Keratinocyte (primary cell): ENCODE measurements around the gene BBX.

Experiments
- CTCF ChIP-seq, 3 experiments: IDR thresholded peaks in 1 of 3; conservative IDR thresholded peaks in 1 of 3; optimal IDR thresholded peaks in 1 of 3; 2 replicates in 2 of 3; 3 replicates in 1 of 3; pipeline versions ENCODE3 to v1.5.1; 2011; ENCODE audit warnings: low read length in 3 of 3, mild to moderate bottlenecking in 3 of 3, moderate library complexity in 2 of 3, control low read depth in 1 of 3, inconsistent platforms in 1 of 3; ENCODE audit not compliant: insufficient read depth in 2 of 3; ENCODE audit errors: extremely low read depth in 1 of 3
- EZH2 ChIP-seq: IDR thresholded peaks from one replicate; pipeline ENCODE4 v1.6.1; 2012; ENCODE audit warnings: inconsistent platforms, mild to moderate bottlenecking, low read length, moderate library complexity

- TF ChIP-seq EZH2 (no peak), CTCF (optimal IDR thresholded peaks at IDR 0.05 in 1 of 3, IDR thresholded peaks at IDR 0.05 in 1 of 3, conservative IDR thresholded peaks at IDR 0.05 in 1 of 3; ENCODE audit: extremely low read depth in 1 of 3, insufficient read depth in 2 of 3, low read length in 3 of 3) (no peak)
Observed at GRCh38 chr3:107621465-107621864, 98.7 kb downstream of the BBX start.
